PC-9 (cell line): ENCODE results near the gene LRP1B.

Experiments
- EZH2 ChIP-seq: fragments of 200-600 bp; sonication (generic); IDR thresholded peaks from 2 replicates; pipeline ENCODE4 v1.8.0; 2017; ENCODE audit warnings: antibody characterized with exemption, low read depth
- TF ChIP-seq, protein P1 (sequence below): fragments of 200-600 bp; sonication (generic); conservative IDR thresholded peaks from 2 replicates; pipeline ENCODE4 v1.6.1; 2017; ENCODE audit warnings: mixed run types, antibody characterized with exemption, mild to moderate bottlenecking, moderate library complexity

DNA sequence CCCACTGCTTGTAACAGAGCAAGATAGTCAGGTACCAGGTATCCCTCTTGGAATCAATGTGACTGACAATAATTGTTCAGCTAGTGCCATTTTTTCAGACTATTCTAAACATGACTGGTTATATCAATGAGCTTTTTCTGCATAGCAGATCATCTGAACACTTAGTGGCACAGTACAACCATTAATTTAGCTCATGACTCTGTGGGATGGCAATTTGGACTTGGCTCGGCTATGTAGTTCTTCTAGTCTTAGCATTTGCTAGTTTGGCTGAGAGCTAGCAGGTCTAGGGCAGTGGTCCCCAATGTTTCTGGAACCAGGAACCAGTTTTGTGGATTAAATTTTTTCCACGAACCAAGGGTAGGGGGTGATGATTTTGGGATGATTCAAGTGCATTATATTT is 1929.2 kb downstream of the LRP1B start:
- TF ChIP-seq, protein P1, sequence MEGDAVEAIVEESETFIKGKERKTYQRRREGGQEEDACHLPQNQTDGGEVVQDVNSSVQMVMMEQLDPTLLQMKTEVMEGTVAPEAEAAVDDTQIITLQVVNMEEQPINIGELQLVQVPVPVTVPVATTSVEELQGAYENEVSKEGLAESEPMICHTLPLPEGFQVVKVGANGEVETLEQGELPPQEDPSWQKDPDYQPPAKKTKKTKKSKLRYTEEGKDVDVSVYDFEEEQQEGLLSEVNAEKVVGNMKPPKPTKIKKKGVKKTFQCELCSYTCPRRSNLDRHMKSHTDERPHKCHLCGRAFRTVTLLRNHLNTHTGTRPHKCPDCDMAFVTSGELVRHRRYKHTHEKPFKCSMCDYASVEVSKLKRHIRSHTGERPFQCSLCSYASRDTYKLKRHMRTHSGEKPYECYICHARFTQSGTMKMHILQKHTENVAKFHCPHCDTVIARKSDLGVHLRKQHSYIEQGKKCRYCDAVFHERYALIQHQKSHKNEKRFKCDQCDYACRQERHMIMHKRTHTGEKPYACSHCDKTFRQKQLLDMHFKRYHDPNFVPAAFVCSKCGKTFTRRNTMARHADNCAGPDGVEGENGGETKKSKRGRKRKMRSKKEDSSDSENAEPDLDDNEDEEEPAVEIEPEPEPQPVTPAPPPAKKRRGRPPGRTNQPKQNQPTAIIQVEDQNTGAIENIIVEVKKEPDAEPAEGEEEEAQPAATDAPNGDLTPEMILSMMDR = no peak
- no peak for TF ChIP-seq EZH2
